Erythroblast (primary cell): ENCODE results near the gene PHF1.

Experiments
- GATA1 ChIP-seq: IDR thresholded peaks from 2 replicates; pipeline ENCODE4 v1.6.1; 2011; ENCODE audit warnings: low read depth, mild to moderate bottlenecking, control low read depth, low read length, moderate library complexity
- POLR2A ChIP-seq: IDR thresholded peaks from 2 replicates; pipeline ENCODE4 v1.6.1; 2011; ENCODE audit warnings: mild to moderate bottlenecking, low read length

DNA sequence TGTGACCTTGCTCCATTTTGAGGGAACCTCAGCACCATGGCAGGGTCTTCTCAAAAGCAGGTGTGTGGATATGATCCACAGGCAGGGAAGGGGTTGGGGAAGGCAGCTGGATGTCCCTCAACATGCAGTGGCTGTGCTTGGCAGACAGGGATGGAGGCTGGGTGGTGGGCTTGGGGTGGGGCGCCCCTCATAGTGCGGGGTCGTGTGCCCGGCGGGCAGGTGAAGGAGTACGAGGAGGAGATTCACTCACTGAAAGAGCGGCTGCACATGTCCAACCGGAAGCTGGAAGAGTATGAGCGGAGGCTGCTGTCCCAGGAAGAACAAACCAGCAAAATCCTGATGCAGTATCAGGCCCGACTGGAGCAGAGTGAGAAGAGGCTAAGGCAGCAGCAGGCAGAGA, 35.5 kb downstream of the PHF1 start:
- no peak for TF ChIP-seq POLR2A
- TF ChIP-seq GATA1, result no peak
